Measurements from ENCODE around the gene UGT1A10.
"Not testable (repeated sequence)": the region's sequence is repeated elsewhere in the genome, so short reads cannot be mapped to it uniquely, and the experiment has no call there.

The UGT1A10 gene

GRCh38 chr2:233636306-233636705, at the start of gene UGT1A10:
Gene UGT1A10 (plus strand): TSS chr2:233636448. CDS start chr2:233636523, 75 bp downstream.
- intact Hi-C loops (cut with DNase I); DNase-seq: not testable (repeated sequence)

- intact Hi-C loops (cut with DNase I) = no loop called here
- DNase-seq = no peak
Measured at GRCh38 chr2:233588400-233588799, 47.8 kb upstream of the UGT1A10 start.

- DNase-seq; intact Hi-C loops (cut with DNase I): not testable (repeated sequence)
Measured at GRCh38 chr2:233592706-233593105, 43.5 kb upstream of the UGT1A10 start.

- no peak for DNase-seq
- intact Hi-C loops (cut with DNase I) = no loop called here
Measured at GRCh38 chr2:233593201-233593600, 43.0 kb upstream of the UGT1A10 start.

- intact Hi-C loops (cut with DNase I) = no loop called here
Measured at GRCh38 chr2:233597522-233597921, 38.7 kb upstream of the UGT1A10 start.

GRCh38 chr2:233598952-233599351, 37.3 kb upstream of the UGT1A10 start:
- intact Hi-C loops (cut with DNase I) = no loop called here
- DNase-seq = no peak

More at GRCh38 chr2:233597522-233597921, 38.7 kb upstream of the UGT1A10 start:
- no peak for DNase-seq

- intact Hi-C loops (cut with DNase I) = no loop called here
- no peak for DNase-seq
Measured at GRCh38 chr2:233600386-233600785, 35.9 kb upstream of the UGT1A10 start.

- no peak for DNase-seq
- intact Hi-C loops (cut with DNase I) = no loop called here
Measured at GRCh38 chr2:233602076-233602475, 34.2 kb upstream of the UGT1A10 start.

GRCh38 chr2:233603520-233603919, 32.7 kb upstream of the UGT1A10 start:
- intact Hi-C loops (cut with DNase I) = no loop called here
- DNase-seq = no peak

- intact Hi-C loops (cut with DNase I) = no loop called here
- no peak for DNase-seq
Measured at GRCh38 chr2:233604826-233605225, 31.4 kb upstream of the UGT1A10 start.

GRCh38 chr2:233605680-233606079, 30.6 kb upstream of the UGT1A10 start:
- intact Hi-C loops (cut with DNase I) = no loop called here
- DNase-seq = no peak

GRCh38 chr2:233611284-233611683, 25.0 kb upstream of the UGT1A10 start:
- intact Hi-C loops (cut with DNase I) = no loop called here
- DNase-seq = no peak

- intact Hi-C loops (cut with DNase I); DNase-seq: not testable (repeated sequence)
Measured at GRCh38 chr2:233617476-233617875, 18.8 kb upstream of the UGT1A10 start, which contains the start of gene UGT1A8. Gene UGT1A8 (plus strand): TSS chr2:233617633. CDS start chr2:233617708, 75 bp downstream.

- DNase-seq = no peak
- intact Hi-C loops (cut with DNase I) = no loop called here
Measured at GRCh38 chr2:233620204-233620603, 16.0 kb upstream of the UGT1A10 start.

- intact Hi-C loops (cut with DNase I); DNase-seq: not testable (repeated sequence)
Measured at GRCh38 chr2:233621863-233622262, 14.4 kb upstream of the UGT1A10 start.

GRCh38 chr2:233627331-233628025, 8.8 kb upstream of the UGT1A10 start:
- intact Hi-C loops (cut with DNase I) = no loop called here
- no peak for DNase-seq

GRCh38 chr2:233638836-233639235, 2.6 kb downstream of the UGT1A10 start:
- DNase-seq = no peak
- intact Hi-C loops (cut with DNase I) = no loop called here

- no peak for DNase-seq
- intact Hi-C loops (cut with DNase I) = no loop called here
Measured at GRCh38 chr2:233639860-233640259, 3.6 kb downstream of the UGT1A10 start.

- intact Hi-C loops (cut with DNase I) = no loop called here
- DNase-seq = no peak
Measured at GRCh38 chr2:233643128-233643527, 6.9 kb downstream of the UGT1A10 start.

GRCh38 chr2:233646033-233646432, 9.8 kb downstream of the UGT1A10 start:
- DNase-seq; intact Hi-C loops (cut with DNase I): not testable (repeated sequence)

- intact Hi-C loops (cut with DNase I) = no loop called here
- DNase-seq = no peak
Measured at GRCh38 chr2:233650981-233651380, 14.7 kb downstream of the UGT1A10 start.
